Activated CD4-positive, alpha-beta T cell treated with anti-CD3 and anti-CD28 coated beads, Interleukin-2, amount 50 U/mL, for 24 hours (primary cell): ENCODE measurements around the gene MEGF11.
"Not testable (repeated sequence)": the region's sequence is repeated elsewhere in the genome, so short reads cannot be mapped to it uniquely, and the experiment has no call there.

Source experiments
- DNase-seq, 2 donors: peaks; one replicate each; pipeline ENCODE4 v3.0.0-alpha.2; 2020; ENCODE audit warnings: low read depth in 1 of 2, low spot score in 1 of 2

Gene MEGF11

GRCh38 chr15:66276546-66276945 lies 23.0 kb upstream of the MEGF11 start:
- no peak for DNase-seq

- DNase-seq, result no peak
Observed at GRCh38 chr15:66275352-66275751, 21.8 kb upstream of the MEGF11 start.

DNA sequence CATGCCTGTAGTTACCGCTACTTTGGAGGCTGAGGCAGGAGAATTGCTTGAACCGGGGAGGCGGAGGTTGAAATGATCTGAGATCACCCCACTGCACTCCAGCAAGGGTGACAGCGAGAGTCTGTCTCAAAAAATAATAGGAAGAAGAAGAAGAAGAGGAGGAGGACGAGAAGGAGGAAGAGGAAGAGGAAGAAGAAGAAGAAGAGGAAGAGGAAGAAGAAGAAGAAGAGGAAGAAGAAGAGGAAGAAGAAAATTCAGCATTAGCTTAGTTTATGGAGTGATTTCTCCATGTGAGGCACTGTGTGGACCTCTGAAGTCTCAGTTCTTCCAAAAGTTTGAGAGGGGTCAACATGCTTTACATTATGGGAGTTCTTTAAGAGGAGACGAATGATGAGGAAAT lies 17.4 kb upstream of the MEGF11 start:
- DNase-seq, result no peak

- DNase-seq, result no peak
Observed at GRCh38 chr15:66269326-66270090, 16.0 kb upstream of the MEGF11 start.

- no peak for DNase-seq
Observed at GRCh38 chr15:66264859-66265513, 11.4 kb upstream of the MEGF11 start.

DNA sequence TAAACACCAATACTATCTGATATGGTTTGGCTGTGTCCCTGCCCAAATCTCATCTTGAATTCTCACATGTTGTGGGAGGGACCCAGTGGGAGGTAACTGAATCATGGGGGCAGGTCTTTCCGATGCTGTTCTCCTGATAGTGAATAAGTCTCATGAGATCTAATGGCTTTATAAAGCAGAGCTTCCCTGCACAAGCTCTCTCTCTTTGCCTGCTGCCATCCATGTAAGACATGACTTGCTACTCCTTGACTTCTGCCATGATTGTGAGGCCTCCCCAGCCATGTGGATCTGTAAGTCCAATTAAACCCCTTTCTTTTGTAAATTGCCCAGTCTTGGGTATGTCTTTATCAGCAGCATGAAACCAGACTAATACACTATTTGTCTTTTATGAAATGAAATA lies 9.3 kb upstream of the MEGF11 start:
- not testable (repeated sequence) for DNase-seq

DNA sequence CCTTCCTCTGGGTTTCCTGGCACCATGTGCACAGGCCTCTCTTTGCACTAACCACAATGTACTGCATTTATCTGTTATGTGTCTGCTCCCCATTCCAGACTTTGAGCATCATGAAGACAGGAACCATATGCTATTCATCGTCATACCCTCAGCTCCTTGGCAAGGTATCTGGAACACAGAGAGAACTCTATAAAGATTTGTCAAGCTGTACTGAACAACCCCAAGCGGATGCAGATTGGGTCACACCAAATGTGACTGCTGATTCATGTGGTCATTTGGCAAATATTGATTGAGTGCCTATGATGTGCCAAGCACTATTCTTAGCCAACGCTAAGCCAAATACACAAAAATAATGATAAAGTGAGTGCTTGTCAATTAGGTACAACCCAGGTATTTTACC lies 7.5 kb upstream of the MEGF11 start:
- no peak for DNase-seq

DNA sequence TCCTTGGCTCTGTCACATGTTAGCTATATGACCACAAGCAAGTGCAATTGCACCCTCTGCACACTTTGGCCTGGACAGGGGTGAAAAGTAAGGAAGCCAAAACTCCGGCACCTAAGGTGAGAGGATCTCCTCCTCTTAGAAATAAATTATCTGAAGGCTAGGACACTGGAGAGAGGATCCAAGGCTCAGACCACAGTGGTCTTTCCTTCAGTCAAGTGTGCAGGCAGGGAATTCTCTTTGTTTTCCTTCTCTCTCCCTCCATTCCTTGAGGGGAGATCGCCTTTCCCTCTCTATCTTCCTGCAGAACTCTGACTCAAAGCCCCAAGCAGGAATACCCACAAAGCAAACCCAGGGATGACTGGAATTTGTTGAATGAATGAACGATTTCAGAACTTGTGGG lies 3.1 kb upstream of the MEGF11 start:
- DNase-seq, result no peak

- DNase-seq, result no peak
Observed at GRCh38 chr15:66254951-66255676, 1.6 kb upstream of the MEGF11 start.

- no peak for DNase-seq
Observed at GRCh38 chr15:66254089-66254950, 770 bp upstream of the MEGF11 start.

GRCh38 chr15:66252685-66253417 lies 699 bp downstream of the MEGF11 start:
- DNase-seq, result peak in 1 of 2 donors; percentile 16

GRCh38 chr15:66251790-66252684 lies 1.5 kb downstream of the MEGF11 start:
- DNase-seq, result peak in 1 of 2 donors; percentile 12

GRCh38 chr15:66251065-66251789 lies 2.3 kb downstream of the MEGF11 start:
- no peak for DNase-seq

- DNase-seq, result no peak
Observed at GRCh38 chr15:66249605-66250174, 3.9 kb downstream of the MEGF11 start.

GRCh38 chr15:66246937-66247336 lies 6.6 kb downstream of the MEGF11 start:
- DNase-seq, result no peak

- not testable (repeated sequence) for DNase-seq
Observed at GRCh38 chr15:66245832-66246231, 7.7 kb downstream of the MEGF11 start.

- no peak for DNase-seq
Observed at GRCh38 chr15:66241908-66242285, 11.7 kb downstream of the MEGF11 start.

- DNase-seq, result no peak
Observed at GRCh38 chr15:66241087-66241907, 12.3 kb downstream of the MEGF11 start.
